HFFc6 (cell line): Measurements from ENCODE around the gene PRMT2. TPM values are rescaled to one million over a fixed set of nuclear protein-coding genes. Genes with fewer than 3 reads are reported as not detected.
"Not testable (repeated sequence)": the region's sequence is repeated elsewhere in the genome, so short reads cannot be mapped to it uniquely, and the experiment has no call there.

Source experiments
- DNase-seq: peaks from one replicate; pipeline ENCODE4 v3.0.0-alpha.2; 2018
- H3K27ac Mint-ChIP-seq: 2 replicates; pipeline ENCODE4 v1.8.0; 2020; ENCODE audit warnings: mild to moderate bottlenecking, mixed read lengths
- H3K27me3 Mint-ChIP-seq: 2 replicates; pipeline ENCODE4 v1.8.0; 2021; ENCODE audit warnings: mild to moderate bottlenecking, moderate library complexity, mixed read lengths; ENCODE audit not compliant: insufficient read depth
- H3K36me3 Mint-ChIP-seq: 2 replicates; pipeline ENCODE4 v1.8.0; 2021; ENCODE audit warnings: low read depth, mixed read lengths
- H3K4me1 Mint-ChIP-seq: 2 replicates; pipeline ENCODE4 v1.8.0; 2020; ENCODE audit warnings: low read depth, mixed read lengths
- H3K4me3 Mint-ChIP-seq: 2 replicates; pipeline ENCODE4 v1.8.0; 2020; ENCODE audit warnings: mild to moderate bottlenecking, moderate library complexity, mixed read lengths
- H3K9me3 Mint-ChIP-seq: 2 replicates; pipeline ENCODE4 v1.8.0; 2020; ENCODE audit warnings: mild to moderate bottlenecking, mixed read lengths
- total RNA-seq, 6 experiments: library from RNA; stranded (reverse); fragmentation: NEBNext Ultra II Directional; extraction: Animal tissue kit (Norgen Biotek cat#: 25700); gene quantifications; 2 replicates in 1 of 6; 3 replicates in 5 of 6; pipeline ENCODE4 v1.2.3, GENCODE V29; 2021
- TF ChIP-seq, protein P1 (sequence below): fragments of 200-600 bp; sonication (generic); IDR thresholded peaks from 2 replicates; pipeline ENCODE4 v1.5.0; 2021; ENCODE audit warnings: antibody characterized with exemption, mild to moderate bottlenecking

The PRMT2 gene
- total RNA-seq, 6 experiments from 2014 or later = 98.9 to 111 (median 105) TPM

DNA sequence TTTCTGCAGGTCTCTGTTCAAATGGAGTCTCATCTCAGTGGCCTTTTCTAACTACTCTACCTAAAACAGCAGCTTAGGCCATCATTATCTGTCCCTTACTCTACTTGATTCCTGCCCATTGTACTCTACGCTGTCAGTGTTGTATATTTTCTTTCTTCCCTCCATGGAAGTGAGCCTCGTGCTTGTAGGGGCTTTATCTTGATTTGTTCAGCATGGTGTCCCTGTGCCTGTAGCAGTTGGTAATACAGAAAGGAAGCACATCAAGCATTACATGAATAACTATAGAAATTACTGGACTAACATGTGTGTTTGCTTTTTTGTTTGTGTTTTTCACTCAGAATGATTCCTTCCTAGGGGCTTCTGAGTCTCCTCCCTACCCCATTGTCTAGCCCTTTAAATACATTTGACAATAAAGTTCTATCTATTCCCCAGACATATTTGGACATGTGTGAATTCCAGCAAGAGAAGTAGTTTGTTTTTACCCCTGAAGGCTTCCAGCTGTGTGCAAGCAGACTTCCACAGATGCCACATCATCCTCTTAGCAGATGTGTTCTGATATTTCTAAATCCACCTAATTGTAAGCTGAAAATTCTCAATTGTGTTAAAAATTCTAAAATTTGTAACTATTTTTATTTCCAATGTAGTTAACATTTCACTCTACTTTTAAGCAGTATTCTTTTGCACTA, 40.3 kb downstream of the PRMT2 start:
- peaks cover 19% of the 10 kb centered on the region for H3K27me3 Mint-ChIP-seq
- no peaks in the 10 kb centered on the region for H3K36me3 Mint-ChIP-seq
- H3K9me3 Mint-ChIP-seq = no peaks in the 10 kb centered on the region
- TF ChIP-seq, protein P1, sequence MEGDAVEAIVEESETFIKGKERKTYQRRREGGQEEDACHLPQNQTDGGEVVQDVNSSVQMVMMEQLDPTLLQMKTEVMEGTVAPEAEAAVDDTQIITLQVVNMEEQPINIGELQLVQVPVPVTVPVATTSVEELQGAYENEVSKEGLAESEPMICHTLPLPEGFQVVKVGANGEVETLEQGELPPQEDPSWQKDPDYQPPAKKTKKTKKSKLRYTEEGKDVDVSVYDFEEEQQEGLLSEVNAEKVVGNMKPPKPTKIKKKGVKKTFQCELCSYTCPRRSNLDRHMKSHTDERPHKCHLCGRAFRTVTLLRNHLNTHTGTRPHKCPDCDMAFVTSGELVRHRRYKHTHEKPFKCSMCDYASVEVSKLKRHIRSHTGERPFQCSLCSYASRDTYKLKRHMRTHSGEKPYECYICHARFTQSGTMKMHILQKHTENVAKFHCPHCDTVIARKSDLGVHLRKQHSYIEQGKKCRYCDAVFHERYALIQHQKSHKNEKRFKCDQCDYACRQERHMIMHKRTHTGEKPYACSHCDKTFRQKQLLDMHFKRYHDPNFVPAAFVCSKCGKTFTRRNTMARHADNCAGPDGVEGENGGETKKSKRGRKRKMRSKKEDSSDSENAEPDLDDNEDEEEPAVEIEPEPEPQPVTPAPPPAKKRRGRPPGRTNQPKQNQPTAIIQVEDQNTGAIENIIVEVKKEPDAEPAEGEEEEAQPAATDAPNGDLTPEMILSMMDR = no peak
- no peak overlapping the region for H3K4me3 Mint-ChIP-seq
- H3K27ac Mint-ChIP-seq = no peak overlapping the region
- peaks cover 10% of the 10 kb centered on the region for H3K4me1 Mint-ChIP-seq
- no peak for DNase-seq

DNA sequence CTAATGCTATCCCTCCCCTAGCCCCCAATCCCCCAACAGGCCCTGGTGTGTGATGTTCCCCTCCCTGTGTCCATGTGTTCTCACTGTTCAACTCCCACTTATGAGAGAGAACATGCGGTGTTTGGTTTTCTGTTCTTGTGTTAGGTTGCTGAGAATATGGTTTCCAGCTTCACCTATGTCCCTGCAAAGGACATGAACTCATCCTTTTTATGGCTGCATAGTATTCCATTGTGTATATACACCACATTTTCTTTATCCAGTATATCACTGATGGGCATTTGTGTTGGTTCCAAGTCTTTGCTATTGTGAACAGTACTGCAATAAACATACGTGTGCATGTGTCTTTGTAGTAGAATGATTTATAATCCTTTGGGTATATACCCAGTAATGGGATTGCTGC, 41.1 kb downstream of the PRMT2 start:
- H3K4me3 Mint-ChIP-seq, H3K27ac Mint-ChIP-seq, H3K9me3 Mint-ChIP-seq, H3K36me3 Mint-ChIP-seq, DNase-seq: not testable (repeated sequence)
- Mint-ChIP-seq H3K4me1 (peaks cover 18% of the 10 kb centered on the region), H3K27me3 (peaks cover 15% of the 10 kb centered on the region)

DNA sequence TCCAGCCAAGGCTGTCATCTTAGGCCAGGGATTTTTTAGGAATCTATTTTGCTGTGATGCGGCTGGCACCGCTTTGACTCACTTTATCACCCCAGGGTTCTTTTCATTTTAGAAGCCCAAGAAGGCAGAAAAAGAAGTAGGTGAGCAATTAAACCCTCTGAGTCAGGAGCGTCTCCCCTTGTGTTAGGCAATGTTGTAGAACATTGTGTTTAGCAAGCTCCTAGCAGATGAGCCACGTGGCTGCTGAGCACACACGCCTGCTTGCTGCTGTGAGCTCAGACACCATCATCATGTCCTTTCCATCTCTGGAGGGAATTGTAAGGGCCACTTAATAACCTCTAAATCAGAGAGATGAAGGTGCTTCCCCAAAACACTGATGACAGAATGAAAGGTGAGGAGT, 46.1 kb downstream of the PRMT2 start:
- H3K27ac Mint-ChIP-seq = peak overlapping the region; percentile 75
- H3K9me3 Mint-ChIP-seq, H3K27me3 Mint-ChIP-seq, H3K36me3 Mint-ChIP-seq: not testable (repeated sequence)
- peak; percentile 80 for DNase-seq
- H3K4me3 Mint-ChIP-seq = peak overlapping the region; percentile 8; the same call in 1 of the 2 replicates
- H3K4me1 Mint-ChIP-seq = peaks cover 27% of the 10 kb centered on the region

DNA sequence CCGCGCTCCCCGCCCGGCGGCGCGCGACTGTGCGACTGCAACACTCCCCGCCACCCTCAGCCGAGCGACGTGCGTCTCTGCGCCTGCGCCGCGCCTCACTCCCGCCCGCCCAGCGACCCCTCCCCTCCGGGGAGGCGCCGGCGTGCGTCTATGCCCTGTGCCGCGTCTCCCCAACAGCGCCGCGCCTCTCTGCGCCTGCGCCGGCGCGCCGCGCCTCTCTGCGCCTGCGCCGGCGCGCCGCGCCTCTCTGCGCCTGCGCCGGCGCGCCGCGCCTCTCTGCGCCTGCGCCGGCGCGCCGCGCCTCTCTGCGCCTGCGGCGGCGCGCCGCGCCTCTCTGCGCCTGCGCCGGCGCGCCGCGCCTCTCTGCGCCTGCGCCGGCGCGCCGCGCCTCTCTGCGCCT, 63.2 kb downstream of the PRMT2 start:
- not testable (repeated sequence) for H3K9me3 Mint-ChIP-seq, DNase-seq, H3K27ac Mint-ChIP-seq, H3K4me1 Mint-ChIP-seq, H3K27me3 Mint-ChIP-seq, H3K4me3 Mint-ChIP-seq, H3K36me3 Mint-ChIP-seq

DNA sequence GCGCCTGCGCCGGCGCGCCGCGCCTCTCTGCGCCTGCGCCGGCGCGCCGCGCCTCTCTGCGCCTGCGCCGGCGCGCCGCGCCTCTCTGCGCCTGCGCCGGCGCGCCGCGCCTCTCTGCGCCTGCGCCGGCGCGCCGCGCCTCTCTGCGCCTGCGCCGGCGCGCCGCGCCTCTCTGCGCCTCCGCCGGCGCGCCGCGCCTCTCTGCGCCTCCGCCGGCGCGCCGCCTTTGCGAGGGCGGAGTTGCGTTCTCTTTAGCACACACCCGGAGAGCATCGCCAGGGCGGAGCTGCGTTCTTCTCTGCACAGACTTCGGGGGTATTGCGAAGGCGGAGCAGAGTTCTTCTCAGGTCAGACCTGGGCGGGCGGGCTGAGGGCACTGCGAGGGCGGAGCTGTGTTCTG, 63.6 kb downstream of the PRMT2 start:
- H3K27me3 Mint-ChIP-seq, H3K4me3 Mint-ChIP-seq, H3K9me3 Mint-ChIP-seq, H3K36me3 Mint-ChIP-seq, DNase-seq, H3K4me1 Mint-ChIP-seq, H3K27ac Mint-ChIP-seq: not testable (repeated sequence)

Other genes starting within 250 kb of the PRMT2 start
- gene DIP2A, start 176.8 kb upstream of the PRMT2 start, total RNA-seq = 10 to 100 TPM; 20.0 to 24.1 (median 21.7) TPM
- not detected for gene S100B, start 30.6 kb upstream of the PRMT2 start, total RNA-seq